Activated CD8-positive, alpha-beta T cell treated with anti-CD3 and anti-CD28 coated beads for 36 hours (primary cell): Measurements from ENCODE around the gene KCTD16. TPM values are rescaled to one million over a fixed set of nuclear protein-coding genes. Genes with fewer than 3 reads are reported as not detected.

Experiments used
- ATAC-seq: fragments of 200-7000 bp; cut with Tn5 transposase; one replicate; pipeline ENCODE4 v1.10.0; 2021; ENCODE audit warnings: mild to moderate bottlenecking, moderate library complexity
- CTCF ChIA-PET: fragments of 350-600 bp; sonication (Branson Sonifier 250); formaldehyde crosslinking; loops from one replicate; lab custom pipeline; 2021; ENCODE audit warnings: antibody characterized with exemption; lab: Charles Lee
- POLR2A ChIA-PET: fragments of 350-600 bp; sonication (Branson Sonifier 250); formaldehyde crosslinking; loops from one replicate; lab custom pipeline; 2021; ENCODE audit warnings: antibody characterized with exemption; lab: Charles Lee
- DNase-seq: peaks from one replicate; pipeline ENCODE4 v3.0.0-alpha.2; 2020
- H3K27ac Mint-ChIP-seq: one replicate; pipeline ENCODE4 v1.8.0; 2021; ENCODE audit warnings: mild to moderate bottlenecking, mixed read lengths
- H3K27me3 Mint-ChIP-seq: one replicate; pipeline ENCODE4 v1.8.0; 2021; ENCODE audit warnings: mixed read lengths
- H3K36me3 Mint-ChIP-seq: one replicate; pipeline ENCODE4 v1.8.0; 2021; ENCODE audit warnings: low read depth, mixed read lengths
- H3K4me1 Mint-ChIP-seq: one replicate; pipeline ENCODE4 v1.8.0; 2021; ENCODE audit warnings: low read depth, mixed read lengths
- H3K4me3 Mint-ChIP-seq: one replicate; pipeline ENCODE4 v1.8.0; 2021; ENCODE audit warnings: mild to moderate bottlenecking, moderate library complexity, mixed read lengths
- H3K9me3 Mint-ChIP-seq: one replicate; pipeline ENCODE4 v1.8.0; 2021; ENCODE audit warnings: mixed read lengths
- CTCF ChIP-seq: fragments of 200-600 bp; IDR thresholded peaks from one replicate; pipeline ENCODE4 v1.8.0; 2022; ENCODE audit warnings: antibody characterized with exemption, mild to moderate bottlenecking
- intact Hi-C: fragments of 100-400 bp; cut with micrococcal nuclease; formaldehyde crosslinking; loops from one replicate; pipeline ENCODE4 v1.10.0; 2022
- total RNA-seq, 2 experiments: library from RNA; stranded (reverse); gene quantifications; one replicate each; pipeline ENCODE4 v1.2.3, GENCODE V29; 2021

Gene KCTD16
- total RNA-seq, 2 experiments from 2014 or later = 0.27 to 0.29 TPM

GRCh38 chr5:144418719-144419118, 248.0 kb downstream of the KCTD16 start:
- CTCF ChIA-PET = no interaction called here
- intact Hi-C loops = no loop called here

GRCh38 chr5:144421411-144421810, 250.7 kb downstream of the KCTD16 start:
- peaks cover 8% of the 10 kb centered on the region for H3K9me3 Mint-ChIP-seq
- CTCF ChIA-PET = no interaction called here
- intact Hi-C loops = no loop called here
- no peak for TF ChIP-seq CTCF
- ATAC-seq = no peak
- POLR2A ChIA-PET = no interaction called here
- no peaks in the 10 kb centered on the region for H3K36me3 Mint-ChIP-seq
- no peak for DNase-seq
- no peak overlapping the region for H3K4me3 Mint-ChIP-seq
- no peaks in the 10 kb centered on the region for H3K4me1 Mint-ChIP-seq
- no peak overlapping the region for H3K27ac Mint-ChIP-seq
- H3K27me3 Mint-ChIP-seq = no peaks in the 10 kb centered on the region

More at GRCh38 chr5:144418719-144419118, 248.0 kb downstream of the KCTD16 start:
- no peak overlapping the region for H3K4me3 Mint-ChIP-seq
- no peaks in the 10 kb centered on the region for H3K36me3 Mint-ChIP-seq
- no peak for ATAC-seq
- H3K27ac Mint-ChIP-seq = no peak overlapping the region
- no peaks in the 10 kb centered on the region for H3K27me3 Mint-ChIP-seq
- no peak for DNase-seq
- peaks cover 5% of the 10 kb centered on the region for H3K9me3 Mint-ChIP-seq
- POLR2A ChIA-PET = no interaction called here
- TF ChIP-seq CTCF = no peak
- H3K4me1 Mint-ChIP-seq = no peaks in the 10 kb centered on the region

- CTCF ChIA-PET = no interaction called here
- no peaks in the 10 kb centered on the region for H3K36me3 Mint-ChIP-seq
- peaks cover 8% of the 10 kb centered on the region for H3K9me3 Mint-ChIP-seq
- POLR2A ChIA-PET = no interaction called here
- H3K4me3 Mint-ChIP-seq = no peak overlapping the region
- TF ChIP-seq CTCF = no peak
- DNase-seq = no peak
- H3K4me1 Mint-ChIP-seq = no peaks in the 10 kb centered on the region
- H3K27me3 Mint-ChIP-seq = no peaks in the 10 kb centered on the region
- ATAC-seq = no peak
- H3K27ac Mint-ChIP-seq = no peak overlapping the region
- intact Hi-C loops = no loop called here
Observed at GRCh38 chr5:144422018-144422727, 251.5 kb downstream of the KCTD16 start.

GRCh38 chr5:144427866-144428265, 257.2 kb downstream of the KCTD16 start:
- POLR2A ChIA-PET = no interaction called here
- intact Hi-C loops = no loop called here

More at GRCh38 chr5:144427866-144428265, 257.2 kb downstream of the KCTD16 start:
- CTCF ChIA-PET = no interaction called here
- Mint-ChIP-seq H3K27me3 (no peaks in the 10 kb centered on the region), H3K27ac (no peak overlapping the region), H3K4me3 (no peak overlapping the region), H3K9me3 (peaks cover 4% of the 10 kb centered on the region), H3K4me1 (no peaks in the 10 kb centered on the region), H3K36me3 (no peaks in the 10 kb centered on the region)
- no peak for ATAC-seq
- DNase-seq = no peak
- no peak for TF ChIP-seq CTCF
